ENCODE data around the gene DDRGK1. TPM values are rescaled to one million over a fixed set of nuclear protein-coding genes. Genes with fewer than 3 reads are reported as not detected.

The DDRGK1 gene
- total RNA-seq, 1 donor from 2014 or later: 18.0 TPM

GRCh38 chr20:3238616-3239025 is 34.1 kb upstream of the DDRGK1 start:
- Histone ChIP-seq H3K4me1 (peaks cover 8 to 11% of the 10 kb centered on the region in 2 donors), H3K27ac (no peak overlapping the region), H3K36me3 (no peaks in the 10 kb centered on the region), H3K4me3 (peak overlapping the region; percentile 78 to 92), H3K9me3 (no peaks in the 10 kb centered on the region), H3K27me3 (peaks cover 9% of the 10 kb centered on the region)
- TF ChIP-seq CTCF (IDR thresholded peaks at IDR 0.05): no peak
- intact Hi-C loops (cut with DNase I): no loop called here
- no peak for DNase-seq (ENCODE audit: low spot score in 2 of 2)

GRCh38 chr20:3237958-3238615 is 33.6 kb upstream of the DDRGK1 start:
- Histone ChIP-seq H3K27me3 (peaks cover 9% of the 10 kb centered on the region), H3K9me3 (no peaks in the 10 kb centered on the region), H3K4me3 (peak overlapping the region; percentile 78 to 92), H3K36me3 (no peaks in the 10 kb centered on the region), H3K27ac (no peak overlapping the region), H3K4me1 (peaks cover 8 to 11% of the 10 kb centered on the region in 2 donors)
- DNase-seq (ENCODE audit: low spot score in 2 of 2): no peak
- intact Hi-C loops (cut with DNase I): no loop called here
- TF ChIP-seq CTCF (IDR thresholded peaks at IDR 0.05): no peak

- DNase-seq (ENCODE audit: low spot score in 2 of 2): no peak
- no peaks in the 10 kb centered on the region for H3K36me3 ChIP-seq
- TF ChIP-seq CTCF (IDR thresholded peaks at IDR 0.05): no peak
- peaks cover 8 to 11% of the 10 kb centered on the region in 2 donors for H3K4me1 ChIP-seq
- H3K9me3 ChIP-seq: no peaks in the 10 kb centered on the region
- H3K4me3 ChIP-seq: peak overlapping the region in 1 of 2 donors; percentile 92
- peaks cover 9% of the 10 kb centered on the region for H3K27me3 ChIP-seq
- intact Hi-C loops (cut with DNase I): no loop called here
- H3K27ac ChIP-seq: no peak overlapping the region
These were observed 32.8 kb upstream of the DDRGK1 start for GRCh38 chr20:3237011-3237957.

- no peak for TF ChIP-seq CTCF (IDR thresholded peaks at IDR 0.05)
- intact Hi-C loops (cut with DNase I): no loop called here
- no peaks in the 10 kb centered on the region for H3K9me3 ChIP-seq
- H3K4me3 ChIP-seq: no peak overlapping the region
- H3K4me1 ChIP-seq: peaks cover 8 to 11% of the 10 kb centered on the region in 2 donors
- no peak overlapping the region for H3K27ac ChIP-seq
- peaks cover 9% of the 10 kb centered on the region for H3K27me3 ChIP-seq
- no peak for DNase-seq (ENCODE audit: low spot score in 2 of 2)
- H3K36me3 ChIP-seq: no peaks in the 10 kb centered on the region
These were observed 31.3 kb upstream of the DDRGK1 start for GRCh38 chr20:3235666-3236324.

- no peak overlapping the region for H3K27ac ChIP-seq
- no peak for TF ChIP-seq CTCF (IDR thresholded peaks at IDR 0.05)
- H3K9me3 ChIP-seq: no peaks in the 10 kb centered on the region
- H3K36me3 ChIP-seq: no peaks in the 10 kb centered on the region
- peaks cover 8 to 9% of the 10 kb centered on the region in 2 donors for H3K4me1 ChIP-seq
- no peak overlapping the region for H3K4me3 ChIP-seq
- DNase-seq (ENCODE audit: low spot score in 2 of 2): no peak
- intact Hi-C loops (cut with DNase I): no loop called here
- peaks cover 9% of the 10 kb centered on the region for H3K27me3 ChIP-seq
These were observed 29.6 kb upstream of the DDRGK1 start for GRCh38 chr20:3233991-3234498.
